Measurements from ENCODE around the gene RBM20. TPM values are rescaled to one million over a fixed set of nuclear protein-coding genes. Genes with fewer than 3 reads are reported as not detected.
"Not testable (repeated sequence)": the region's sequence is repeated elsewhere in the genome, so short reads cannot be mapped to it uniquely, and the experiment has no call there.

Gene RBM20
- total RNA-seq, 1 donor from 2014 or later: 0.29 TPM

GRCh38 chr10:110758898-110759297 is 114.8 kb downstream of the RBM20 start:
- peak; percentile 79 for DNase-seq (ENCODE audit: extremely low read depth, low read depth, low spot score)

DNA sequence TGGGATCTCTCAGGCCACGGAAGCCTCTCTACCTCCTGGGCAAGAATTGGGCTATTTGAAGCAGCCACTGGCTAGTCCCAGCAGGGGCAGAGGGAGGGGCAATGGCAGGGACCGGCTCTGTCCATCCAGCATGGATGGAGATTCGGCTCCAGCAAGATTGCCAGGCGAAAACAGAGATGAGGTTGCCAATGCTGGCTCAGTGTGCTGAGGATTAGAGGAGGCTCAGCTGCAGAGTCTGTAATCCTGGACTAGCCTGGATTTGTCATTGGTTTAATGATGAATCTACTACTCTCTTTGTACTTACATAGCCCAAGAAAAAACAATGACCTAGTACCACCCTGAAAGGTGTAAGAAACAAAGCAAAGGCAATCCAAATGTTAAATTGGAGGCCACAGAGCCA is 115.4 kb downstream of the RBM20 start:
- DNase-seq (ENCODE audit: extremely low read depth, low read depth, low spot score): no peak

DNA sequence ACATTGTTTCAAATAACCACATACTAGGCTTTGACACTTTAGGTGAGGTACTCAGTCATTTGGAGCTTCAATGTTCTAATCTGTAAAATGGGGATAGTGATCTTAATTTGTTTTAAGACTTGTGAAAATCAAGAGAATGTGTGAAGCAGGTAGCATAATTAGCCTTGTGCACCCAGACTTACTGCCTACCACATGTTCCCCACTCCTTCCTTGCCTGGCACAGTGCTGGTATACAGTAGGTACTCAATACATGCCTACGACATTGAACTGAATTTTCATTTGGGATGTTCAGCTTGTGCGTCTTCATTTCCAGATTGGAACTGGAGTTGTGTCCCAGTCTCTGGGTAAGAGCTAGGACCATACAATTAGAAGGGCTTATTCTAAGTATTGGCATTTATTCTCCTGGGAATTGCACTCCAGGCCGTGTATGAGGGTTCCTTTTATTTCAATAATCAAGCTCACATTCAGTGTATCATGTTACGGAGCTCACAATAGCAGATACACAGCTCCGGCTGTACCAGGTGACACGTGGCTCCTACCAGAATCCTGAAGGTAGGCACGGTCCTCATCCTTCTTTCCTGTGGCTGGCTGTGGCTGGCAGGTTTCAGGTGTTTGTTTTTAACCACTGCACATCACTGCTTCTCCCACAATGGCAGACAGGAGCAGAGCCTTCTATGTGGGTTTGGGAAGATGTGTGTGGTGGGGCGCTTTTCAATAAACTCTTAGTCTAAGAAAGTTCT is 118.1 kb downstream of the RBM20 start:
- DNase-seq (ENCODE audit: extremely low read depth, low read depth, low spot score): no peak

DNA sequence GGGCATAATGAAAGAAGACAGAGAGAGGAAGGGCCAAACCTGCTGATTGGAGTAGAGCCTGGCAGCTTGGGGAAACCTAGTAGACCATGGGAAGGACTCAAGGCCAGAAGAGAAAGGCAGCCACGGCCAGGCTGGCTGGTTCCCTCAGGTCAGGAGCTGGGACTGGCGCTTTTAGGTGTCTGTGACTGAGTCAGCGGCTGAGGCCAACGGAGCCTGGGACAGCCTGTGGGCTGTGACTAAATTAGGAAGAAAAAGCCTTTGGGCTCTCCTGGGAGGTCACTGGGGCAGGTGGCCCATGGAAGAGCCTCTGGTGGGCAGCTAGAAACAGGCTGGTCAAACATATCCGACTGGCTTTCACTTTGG is 118.7 kb downstream of the RBM20 start:
- no peak for DNase-seq (ENCODE audit: extremely low read depth, low read depth, low spot score)

DNA sequence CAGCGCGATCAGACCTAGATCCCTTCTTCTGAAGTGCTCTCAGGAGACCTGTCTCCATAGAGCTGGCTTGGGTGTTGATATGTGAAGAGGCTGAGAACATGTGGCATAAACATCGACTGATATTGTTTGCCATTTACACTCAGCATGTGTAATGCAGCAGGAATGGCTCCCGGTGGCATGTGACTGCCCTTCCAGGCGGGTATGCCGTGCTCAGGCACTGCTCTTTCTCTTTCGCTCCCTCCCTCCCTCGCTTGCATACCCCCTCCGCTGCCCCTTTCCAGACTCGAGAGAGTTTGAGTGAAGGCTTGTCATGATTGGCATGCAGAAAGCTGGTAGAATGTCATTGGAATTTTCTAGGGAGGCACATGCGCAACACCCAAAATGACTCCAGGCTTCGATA is 120.2 kb downstream of the RBM20 start:
- DNase-seq (ENCODE audit: extremely low read depth, low read depth, low spot score): no peak

DNA sequence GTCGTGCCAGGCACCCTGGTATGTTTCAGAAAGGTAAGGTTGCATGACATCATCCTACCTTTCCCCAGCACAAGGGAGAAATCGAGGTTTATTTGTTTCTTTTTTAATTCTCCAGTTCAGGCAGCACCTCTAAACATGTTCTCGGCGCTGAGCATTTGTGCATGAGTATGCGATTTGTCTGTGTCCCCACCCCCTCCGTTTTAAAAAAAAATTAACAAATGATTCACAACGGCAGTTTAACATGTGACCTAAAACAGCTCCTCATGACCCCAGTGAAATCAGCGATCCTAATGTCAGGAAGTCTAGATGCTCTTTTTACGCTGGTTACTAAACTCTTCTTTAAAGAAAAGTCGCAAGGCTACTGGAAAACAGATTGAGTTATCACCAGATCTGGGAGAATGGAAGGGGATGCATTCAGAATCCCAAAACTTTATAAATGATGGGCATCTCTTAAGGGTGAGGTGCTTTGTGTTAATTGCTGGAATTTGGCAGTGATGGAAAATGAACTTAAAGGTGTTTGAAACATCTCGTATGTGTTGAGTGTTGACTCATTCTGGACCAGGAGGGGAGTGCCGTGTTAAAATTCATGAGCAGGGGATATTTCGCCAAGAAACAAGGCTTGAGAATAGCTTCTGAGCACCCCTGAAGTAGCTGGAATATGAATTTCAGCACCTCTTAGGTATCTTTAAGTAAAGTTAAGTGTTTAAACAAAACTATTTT is 120.8 kb downstream of the RBM20 start:
- no peak for DNase-seq (ENCODE audit: extremely low read depth, low read depth, low spot score)

DNA sequence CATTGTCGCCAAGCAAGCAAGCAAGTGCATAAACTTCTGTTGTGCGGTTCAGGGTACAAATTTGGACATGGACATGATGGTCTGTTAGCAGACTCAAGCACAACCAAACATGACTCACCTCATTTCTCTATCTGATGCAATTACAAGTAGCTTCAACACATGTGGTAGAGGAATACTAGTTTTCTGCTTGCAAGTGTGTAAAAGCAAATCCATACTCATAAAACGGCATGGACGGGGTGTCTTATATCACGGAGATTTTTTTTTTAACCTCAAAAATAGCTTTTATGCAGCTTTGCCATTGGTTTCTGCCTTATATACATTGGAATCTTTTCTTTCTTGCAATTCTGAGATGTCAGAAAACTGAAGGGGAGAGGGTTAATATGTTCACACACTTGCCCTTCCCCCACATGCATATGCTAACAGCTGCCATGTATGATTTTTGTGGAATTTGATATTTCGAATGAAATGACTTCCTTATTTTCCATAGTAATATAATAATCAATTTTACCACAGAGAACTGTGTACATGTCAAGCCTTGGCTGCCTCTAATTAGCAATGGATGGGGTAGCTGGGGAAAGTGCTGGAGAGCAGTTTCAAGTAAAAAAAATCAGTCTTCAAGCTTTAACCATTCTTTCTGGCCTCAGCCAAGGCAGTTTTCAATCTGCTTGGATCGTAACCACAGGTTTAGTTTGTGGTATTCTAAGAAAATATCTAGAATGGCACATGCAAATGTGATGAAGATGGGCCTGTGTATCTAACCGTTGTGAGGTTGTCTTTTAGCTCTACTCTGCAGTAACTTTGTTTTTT is 121.6 kb downstream of the RBM20 start:
- DNase-seq (ENCODE audit: extremely low read depth, low read depth, low spot score): no peak

GRCh38 chr10:110767601-110768000 is 123.5 kb downstream of the RBM20 start:
- DNase-seq (ENCODE audit: extremely low read depth, low read depth, low spot score): not testable (repeated sequence)

- no peak for DNase-seq (ENCODE audit: extremely low read depth, low read depth, low spot score)
Observed at GRCh38 chr10:110770243-110770642, 126.1 kb downstream of the RBM20 start.

- DNase-seq (ENCODE audit: extremely low read depth, low read depth, low spot score): no peak
Observed at GRCh38 chr10:110771486-110771885, 127.3 kb downstream of the RBM20 start.

GRCh38 chr10:110771991-110772390 is 127.9 kb downstream of the RBM20 start:
- no peak for DNase-seq (ENCODE audit: extremely low read depth, low read depth, low spot score)

DNA sequence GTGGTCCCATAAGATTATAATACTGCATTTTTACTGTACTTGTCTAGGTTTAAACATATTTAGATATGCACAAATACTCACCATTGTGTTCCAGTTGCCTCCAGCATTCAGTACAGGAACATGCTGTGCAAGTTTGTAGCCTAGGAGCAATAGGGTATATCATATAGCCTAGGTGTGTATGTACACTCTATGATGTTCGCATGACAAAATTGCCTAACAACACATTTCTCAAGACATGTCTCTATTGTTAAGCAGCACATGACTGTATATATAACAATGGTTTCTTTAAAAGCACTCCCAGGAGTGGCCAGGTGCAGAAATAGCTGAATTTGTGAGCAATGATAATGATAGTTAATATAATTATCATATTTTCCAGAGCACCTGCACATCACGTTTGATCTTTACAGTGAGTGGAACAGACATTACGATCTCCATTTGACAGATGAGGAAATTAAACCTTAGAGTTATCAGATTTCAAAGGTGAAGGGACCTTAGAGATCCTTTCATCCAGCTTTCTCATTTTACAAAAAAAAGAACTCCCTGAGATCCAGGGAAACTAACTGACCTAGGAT is 128.4 kb downstream of the RBM20 start:
- DNase-seq (ENCODE audit: extremely low read depth, low read depth, low spot score): no peak

DNA sequence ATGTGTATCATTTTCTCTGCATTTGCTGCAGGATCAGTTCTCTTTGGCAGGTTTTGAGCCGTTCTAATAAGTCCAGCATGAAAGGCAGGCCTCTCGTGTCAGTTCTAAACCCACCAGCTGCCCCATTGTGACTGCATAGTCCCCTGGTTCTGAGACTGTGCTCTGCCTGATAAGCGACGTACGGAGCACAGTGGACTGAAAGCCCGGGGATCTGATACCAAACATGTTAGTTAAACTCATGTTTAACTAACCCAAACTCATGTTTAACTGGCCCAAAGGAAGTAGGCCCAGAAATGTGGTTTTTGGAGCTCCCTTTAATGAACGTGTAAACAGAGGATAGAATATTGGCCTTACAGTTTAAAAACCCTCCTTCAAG is 129.5 kb downstream of the RBM20 start:
- no peak for DNase-seq (ENCODE audit: extremely low read depth, low read depth, low spot score)

- DNase-seq (ENCODE audit: extremely low read depth, low read depth, low spot score): no peak
Observed at GRCh38 chr10:110774069-110775019, 130.2 kb downstream of the RBM20 start.

DNA sequence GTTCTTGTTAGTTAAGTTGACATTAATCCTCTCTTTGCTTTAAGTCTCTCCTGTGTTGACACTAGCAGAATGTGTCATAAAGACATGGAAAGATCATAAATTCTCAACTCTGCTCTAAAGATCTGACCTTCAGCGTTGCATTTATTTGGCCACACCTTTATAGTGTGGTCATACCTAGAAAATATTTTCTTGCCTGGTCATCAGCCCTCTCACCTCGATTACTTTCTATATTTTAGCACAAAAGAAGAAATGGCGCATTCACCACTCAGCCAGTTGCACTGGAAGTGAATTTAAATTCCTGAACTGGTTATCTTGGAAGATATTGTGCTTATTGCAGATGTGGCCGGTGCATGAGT is 130.9 kb downstream of the RBM20 start:
- DNase-seq (ENCODE audit: extremely low read depth, low read depth, low spot score): no peak

GRCh38 chr10:110775406-110775805 is 131.3 kb downstream of the RBM20 start:
- no peak for DNase-seq (ENCODE audit: extremely low read depth, low read depth, low spot score)

DNA sequence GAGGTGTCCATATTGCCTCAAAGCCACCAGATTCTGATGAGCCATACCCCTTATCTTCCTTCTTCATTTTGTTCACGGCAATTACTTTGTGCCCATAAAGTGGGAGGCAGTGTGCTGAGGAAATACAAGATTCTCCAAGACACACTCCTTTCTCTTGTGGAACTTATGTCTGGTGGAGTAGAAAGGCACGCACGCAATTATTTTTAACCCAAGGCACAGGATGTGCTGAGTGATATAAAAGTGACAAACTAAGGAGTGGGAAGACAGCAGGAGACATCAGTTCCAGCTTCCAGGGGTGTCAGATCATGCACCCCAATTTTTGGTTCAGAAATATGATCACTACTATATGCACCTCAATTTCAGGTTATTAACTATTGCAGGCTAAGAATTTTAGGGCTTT is 132.9 kb downstream of the RBM20 start:
- DNase-seq (ENCODE audit: extremely low read depth, low read depth, low spot score): no peak

DNA sequence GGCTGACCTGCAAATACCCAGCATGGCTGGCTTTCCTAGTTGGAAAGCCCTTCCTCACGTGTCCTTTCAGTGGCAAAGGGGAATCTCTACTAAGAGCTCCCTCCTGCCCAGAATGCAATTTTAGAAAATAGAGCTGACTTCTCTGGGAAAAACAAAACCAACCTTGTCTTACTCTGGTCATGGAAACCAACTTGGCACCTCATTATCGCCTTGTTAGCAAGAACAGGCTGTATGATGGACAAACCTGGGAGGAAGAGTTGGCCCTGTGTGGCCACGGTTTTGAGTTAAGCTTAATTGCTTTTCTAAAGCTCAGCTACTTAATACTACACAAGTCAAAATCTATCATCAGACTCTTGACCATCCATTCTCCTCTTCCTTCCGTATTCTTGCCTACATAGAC is 133.5 kb downstream of the RBM20 start:
- DNase-seq (ENCODE audit: extremely low read depth, low read depth, low spot score): no peak

DNA sequence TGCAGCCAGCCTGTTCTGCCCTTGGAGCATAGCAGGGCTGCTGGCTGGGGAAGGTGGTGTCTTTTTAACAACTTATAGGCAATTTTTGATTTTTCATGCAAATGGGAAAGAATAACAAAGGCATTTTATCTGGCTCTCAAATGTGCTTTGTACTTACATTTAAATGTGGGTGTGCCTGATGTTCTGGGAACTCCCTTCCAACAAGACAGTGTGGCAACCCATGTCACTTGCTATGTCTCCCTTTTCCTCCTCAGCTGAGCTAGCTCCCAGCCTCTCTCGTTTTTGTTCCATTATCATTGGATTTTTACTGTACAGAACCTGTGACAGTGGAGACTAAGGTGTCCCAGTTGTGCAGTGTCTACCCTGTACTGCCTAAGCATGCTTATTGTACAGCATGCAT is 134.1 kb downstream of the RBM20 start:
- DNase-seq (ENCODE audit: extremely low read depth, low read depth, low spot score): no peak

GRCh38 chr10:110779489-110779888 is 135.4 kb downstream of the RBM20 start:
- DNase-seq (ENCODE audit: extremely low read depth, low read depth, low spot score): no peak

All from glomerular endothelial cell (primary cell).